Measurements from ENCODE around the gene KITLG. TPM values are rescaled to one million over a fixed set of nuclear protein-coding genes. Genes with fewer than 3 reads are reported as not detected.

Gene KITLG
- total RNA-seq, 1 experiment from 2014 or later, result 11.7 TPM

- Histone ChIP-seq H3T11ph (ENCODE audit: low read length) (no peak overlapping the region), H2AK5ac (ENCODE audit: insufficient read length, low read length) (no peak overlapping the region), H2BK5ac (ENCODE audit: insufficient read length, low read length) (no peak overlapping the region), H3K14ac (ENCODE audit: insufficient read depth, low read length) (no peak overlapping the region), H3K18ac (ENCODE audit: insufficient read length, low read depth, low read length) (no peak overlapping the region), H3K27ac (ENCODE audit: insufficient read length, low read depth, low read length) (no peak overlapping the region), H4K91ac (ENCODE audit: insufficient read length, low read depth, low read length) (no peak overlapping the region), H3K23ac (ENCODE audit: insufficient read length, low read depth, low read length) (no peak overlapping the region), H2AFZ (ENCODE audit: low read length) (no peak overlapping the region), H2BK12ac (ENCODE audit: insufficient read length, low read depth, low read length) (no peak overlapping the region), H3K79me1 (ENCODE audit: insufficient read depth, low read depth, low read length, poor library complexity, severe bottlenecking) (no peaks in the 10 kb centered on the region), H3K9ac (ENCODE audit: extremely low read depth, insufficient read length, low read length) (no peak overlapping the region), H3K79me2 (ENCODE audit: insufficient read depth, low read length) (no peaks in the 10 kb centered on the region), H3K4me1 (ENCODE audit: insufficient read depth, low read length) (no peaks in the 10 kb centered on the region), H2BK120ac (ENCODE audit: low read depth, low read length, poor library complexity, severe bottlenecking) (no peak overlapping the region), H4K8ac (replicated peaks; ENCODE audit: insufficient read length, low read depth, low read length) (no peak overlapping the region), H4K20me1 (ENCODE audit: control insufficient read depth, insufficient read depth, insufficient read length) (no peaks in the 10 kb centered on the region), H3K56ac (ENCODE audit: insufficient read length, low read depth, low read length) (no peak overlapping the region), H4K5ac (ENCODE audit: insufficient read length, low read depth, low read length) (no peak overlapping the region), H2BK20ac (ENCODE audit: low read depth, low read length, poor library complexity, severe bottlenecking) (no peak overlapping the region), H3K23me2 (ENCODE audit: insufficient read length, low read depth, low read length, poor library complexity, severe bottlenecking) (no peaks in the 10 kb centered on the region), H3K27me3 (ENCODE audit: insufficient read depth, low read length) (no peaks in the 10 kb centered on the region), H3K9me3 (ENCODE audit: control insufficient read depth, low read depth, low read length) (no peaks in the 10 kb centered on the region), H2BK15ac (ENCODE audit: low read depth, low read length) (no peak overlapping the region), H3K4ac (ENCODE audit: low read depth, low read length) (no peak overlapping the region), H3K4me2 (ENCODE audit: insufficient read depth, insufficient read length, low read length) (no peak overlapping the region)
- H3K36me3 Mint-ChIP-seq (ENCODE audit: insufficient read depth in 1 of 3, low read depth in 3 of 3), result peaks cover 0 to 6% (median 0%) of the 10 kb centered on the region in 3 experiments; a peak in 2 of 7 replicates
- H3K27ac Mint-ChIP-seq, result no peak overlapping the region
- H3K4me1 Mint-ChIP-seq, result peaks cover 0 to 3% of the 10 kb centered on the region in 2 experiments; a peak in 2 of 4 replicates
- no CpG with 5 or more reads among the region's 3 CpGs for WGBS (ENCODE audit: extremely low coverage, insufficient read length, low lambda C conversion rate)
- H3K27me3 Mint-ChIP-seq (ENCODE audit: low read depth), result no peaks in the 10 kb centered on the region
- no peak for TF ChIP-seq CTCF (conservative IDR thresholded peaks at IDR 0.05)
- no peaks in the 10 kb centered on the region for H3K9me3 Mint-ChIP-seq
- no peak overlapping the region for H3K4me3 Mint-ChIP-seq
- no peak for DNase-seq
Observed at GRCh38 chr12:88519802-88520435, 60.4 kb downstream of the KITLG start.

All from H9 (cell line).